ENCODE data around the gene SALL3. TPM values are rescaled to one million over a fixed set of nuclear protein-coding genes. Genes with fewer than 3 reads are reported as not detected.

Gene SALL3
- total and polyA plus RNA-seq, 2 of the 13 experiments (the other 11 are each of a cell fraction or from before 2014, with no cell fraction given), result not detected

DNA sequence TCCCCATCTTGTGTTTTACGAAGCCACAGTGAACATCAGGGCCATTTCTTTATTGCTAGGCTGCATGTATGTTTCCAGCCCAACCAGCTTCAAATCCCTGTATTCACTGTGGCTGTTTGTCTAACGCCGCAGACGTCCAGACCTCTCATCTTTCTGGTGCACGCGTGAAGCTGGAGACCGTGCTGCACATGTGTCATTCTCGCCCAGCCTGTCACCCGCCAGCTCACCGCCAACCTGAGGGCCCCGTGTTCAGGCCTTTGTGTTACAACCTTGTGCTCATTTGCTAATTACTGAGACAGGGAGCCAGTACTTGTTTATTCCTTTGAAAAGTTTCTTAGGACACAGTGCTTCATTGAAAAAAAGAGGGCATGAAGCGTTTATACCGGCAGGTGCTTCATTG, 21.4 kb downstream of the SALL3 start:
- BruUV-seq (replicated peaks), result no TSS peak
- CTCF ChIA-PET (ENCODE audit: low intra/inter-chr PET ratio, low total read pairs), result no interaction called here

More for the DNA sequence above, 21.4 kb downstream of the SALL3 start:
- WGBS (ENCODE audit: low lambda C conversion rate), result 42% methylated on average over 13 of the region's 13 CpGs
- no peak overlapping the region for H3K27ac ChIP-seq (ENCODE audit: extremely low read length, insufficient read depth, low read length)
- intact Hi-C loops (cut with micrococcal nuclease; ENCODE audit: unreplicated experiment) (no loop called here), in situ Hi-C loops (cut with HindIII; ENCODE audit: extremely low pct_ligation_motif_present, low pct_unique_long_range_greater_than_20kb) (no loop called here)
- no peak for TF ChIP-seq ZEB1 (IDR thresholded peaks at IDR 0.05; ENCODE audit: insufficient replicate concordance, low read depth)
- no peak for TF ChIP-seq POLR2A (IDR thresholded peaks at IDR 0.05; ENCODE audit: insufficient read depth in 1 of 2, low read depth in 2 of 2, low read length in 2 of 2)
- TF ChIP-seq CBFB (CRISPR knock-in tag; IDR thresholded peaks at IDR 0.05), result no peak
- no peak for TF ChIP-seq NKX3-1 (CRISPR knock-in tag; IDR thresholded peaks at IDR 0.05)
- TF ChIP-seq, protein P1, sequence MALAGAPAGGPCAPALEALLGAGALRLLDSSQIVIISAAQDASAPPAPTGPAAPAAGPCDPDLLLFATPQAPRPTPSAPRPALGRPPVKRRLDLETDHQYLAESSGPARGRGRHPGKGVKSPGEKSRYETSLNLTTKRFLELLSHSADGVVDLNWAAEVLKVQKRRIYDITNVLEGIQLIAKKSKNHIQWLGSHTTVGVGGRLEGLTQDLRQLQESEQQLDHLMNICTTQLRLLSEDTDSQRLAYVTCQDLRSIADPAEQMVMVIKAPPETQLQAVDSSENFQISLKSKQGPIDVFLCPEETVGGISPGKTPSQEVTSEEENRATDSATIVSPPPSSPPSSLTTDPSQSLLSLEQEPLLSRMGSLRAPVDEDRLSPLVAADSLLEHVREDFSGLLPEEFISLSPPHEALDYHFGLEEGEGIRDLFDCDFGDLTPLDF (CRISPR knock-in tag; IDR thresholded peaks at IDR 0.05), result no peak
- TF ChIP-seq, protein P2, sequence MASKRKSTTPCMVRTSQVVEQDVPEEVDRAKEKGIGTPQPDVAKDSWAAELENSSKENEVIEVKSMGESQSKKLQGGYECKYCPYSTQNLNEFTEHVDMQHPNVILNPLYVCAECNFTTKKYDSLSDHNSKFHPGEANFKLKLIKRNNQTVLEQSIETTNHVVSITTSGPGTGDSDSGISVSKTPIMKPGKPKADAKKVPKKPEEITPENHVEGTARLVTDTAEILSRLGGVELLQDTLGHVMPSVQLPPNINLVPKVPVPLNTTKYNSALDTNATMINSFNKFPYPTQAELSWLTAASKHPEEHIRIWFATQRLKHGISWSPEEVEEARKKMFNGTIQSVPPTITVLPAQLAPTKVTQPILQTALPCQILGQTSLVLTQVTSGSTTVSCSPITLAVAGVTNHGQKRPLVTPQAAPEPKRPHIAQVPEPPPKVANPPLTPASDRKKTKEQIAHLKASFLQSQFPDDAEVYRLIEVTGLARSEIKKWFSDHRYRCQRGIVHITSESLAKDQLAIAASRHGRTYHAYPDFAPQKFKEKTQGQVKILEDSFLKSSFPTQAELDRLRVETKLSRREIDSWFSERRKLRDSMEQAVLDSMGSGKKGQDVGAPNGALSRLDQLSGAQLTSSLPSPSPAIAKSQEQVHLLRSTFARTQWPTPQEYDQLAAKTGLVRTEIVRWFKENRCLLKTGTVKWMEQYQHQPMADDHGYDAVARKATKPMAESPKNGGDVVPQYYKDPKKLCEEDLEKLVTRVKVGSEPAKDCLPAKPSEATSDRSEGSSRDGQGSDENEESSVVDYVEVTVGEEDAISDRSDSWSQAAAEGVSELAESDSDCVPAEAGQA (IDR thresholded peaks at IDR 0.05; ENCODE audit: low read depth), result no peak
- TF ChIP-seq, protein P2 (CRISPR knock-in tag; IDR thresholded peaks at IDR 0.05; ENCODE audit: borderline replicate concordance), result no peak
- TF ChIP-seq, protein P3, sequence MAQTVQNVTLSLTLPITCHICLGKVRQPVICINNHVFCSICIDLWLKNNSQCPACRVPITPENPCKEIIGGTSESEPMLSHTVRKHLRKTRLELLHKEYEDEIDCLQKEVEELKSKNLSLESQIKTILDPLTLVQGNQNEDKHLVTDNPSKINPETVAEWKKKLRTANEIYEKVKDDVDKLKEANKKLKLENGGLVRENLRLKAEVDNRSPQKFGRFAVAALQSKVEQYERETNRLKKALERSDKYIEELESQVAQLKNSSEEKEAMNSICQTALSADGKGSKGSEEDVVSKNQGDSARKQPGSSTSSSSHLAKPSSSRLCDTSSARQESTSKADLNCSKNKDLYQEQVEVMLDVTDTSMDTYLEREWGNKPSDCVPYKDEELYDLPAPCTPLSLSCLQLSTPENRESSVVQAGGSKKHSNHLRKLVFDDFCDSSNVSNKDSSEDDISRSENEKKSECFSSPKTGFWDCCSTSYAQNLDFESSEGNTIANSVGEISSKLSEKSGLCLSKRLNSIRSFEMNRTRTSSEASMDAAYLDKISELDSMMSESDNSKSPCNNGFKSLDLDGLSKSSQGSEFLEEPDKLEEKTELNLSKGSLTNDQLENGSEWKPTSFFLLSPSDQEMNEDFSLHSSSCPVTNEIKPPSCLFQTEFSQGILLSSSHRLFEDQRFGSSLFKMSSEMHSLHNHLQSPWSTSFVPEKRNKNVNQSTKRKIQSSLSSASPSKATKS (CRISPR knock-in tag; IDR thresholded peaks at IDR 0.05), result no peak
- TF ChIP-seq PHF8 (CRISPR knock-in tag; IDR thresholded peaks at IDR 0.05), result no peak
- TF ChIP-seq JDP2 (CRISPR knock-in tag; IDR thresholded peaks at IDR 0.05; ENCODE audit: borderline replicate concordance), result no peak
- TF ChIP-seq BRCA1 (CRISPR knock-in tag; IDR thresholded peaks at IDR 0.05), result no peak
- no peak for TF ChIP-seq KLF13 (CRISPR knock-in tag; IDR thresholded peaks at IDR 0.05)
- TF ChIP-seq ZSCAN21 (CRISPR knock-in tag; IDR thresholded peaks at IDR 0.05; ENCODE audit: borderline replicate concordance), result no peak
- ATAC-seq, result no peak
- POLR2A ChIA-PET, result no interaction called here
- H3K4me1 ChIP-seq (ENCODE audit: insufficient read depth, low read length), result no peaks in the 10 kb centered on the region
- H4K20me1 ChIP-seq (ENCODE audit: insufficient read depth, low read length), result no peaks in the 10 kb centered on the region
- no peak for DNase-seq (ENCODE audit: low spot score)
- H3K79me2 ChIP-seq (ENCODE audit: insufficient read depth, low read length), result no peaks in the 10 kb centered on the region
- no peaks in the 10 kb centered on the region for H3K9me3 ChIP-seq (ENCODE audit: low read length)
- no peak overlapping the region for H3K4me3 ChIP-seq (replicated peaks in 1 of 3; ENCODE audit: insufficient read depth in 1 of 3, low read depth in 2 of 3, low read length in 3 of 3)
- H3K9ac ChIP-seq (ENCODE audit: insufficient read depth, low read depth, low read length), result no peak overlapping the region
- H3K36me3 ChIP-seq (replicated peaks in 1 of 2; ENCODE audit: control insufficient read depth in 1 of 2, insufficient read depth in 2 of 2, low read length in 2 of 2), result no peaks in the 10 kb centered on the region
- FAIRE-seq, result no peak
- no peak overlapping the region for H2AFZ ChIP-seq (ENCODE audit: low read length)
- peaks cover 0 to 43% of the 10 kb centered on the region in 2 experiments; a peak in 3 of 5 replicates for H3K27me3 ChIP-seq (ENCODE audit: control insufficient read depth in 1 of 2, insufficient read depth in 2 of 2, low read length in 2 of 2)
- H3K4me2 ChIP-seq (ENCODE audit: low read depth, low read length), result no peak overlapping the region
